GM21723 (cell line): ENCODE data around the gene CDKN1A.

Source experiments
- ATAC-seq: cut with Tn5 transposase; IDR thresholded peaks from one replicate; pipeline ENCODE4 v1.9.1; 2021; ENCODE audit warnings: mild to moderate bottlenecking, moderate library complexity; ENCODE audit not compliant: unreplicated experiment

CDKN1A gene

GRCh38 chr6:36677059-36677749, 1.3 kb upstream of the CDKN1A start:
- no peak for ATAC-seq

- ATAC-seq: no peak
Observed at GRCh38 chr6:36677753-36678487, 594 bp upstream of the CDKN1A start.

- ATAC-seq: no peak
Observed at GRCh38 chr6:36679043-36679833, 724 bp downstream of the CDKN1A start.

- ATAC-seq: peak; percentile 29
Observed at GRCh38 chr6:36682328-36683144, 4.0 kb downstream of the CDKN1A start.

- ATAC-seq: no peak
Observed at GRCh38 chr6:36683145-36683655, 4.7 kb downstream of the CDKN1A start.

GRCh38 chr6:36683656-36684446, 5.3 kb downstream of the CDKN1A start:
- no peak for ATAC-seq

GRCh38 chr6:36684447-36684812, 5.9 kb downstream of the CDKN1A start:
- no peak for ATAC-seq

GRCh38 chr6:36685166-36685924, 6.8 kb downstream of the CDKN1A start:
- ATAC-seq: no peak

- ATAC-seq: no peak
Observed at GRCh38 chr6:36685926-36686667, 7.6 kb downstream of the CDKN1A start.

- no peak for ATAC-seq
Observed at GRCh38 chr6:36686668-36687513, 8.4 kb downstream of the CDKN1A start.

- ATAC-seq: no peak
Observed at GRCh38 chr6:36688063-36688738, 9.7 kb downstream of the CDKN1A start.

- no peak for ATAC-seq
Observed at GRCh38 chr6:36688739-36689075, 10.2 kb downstream of the CDKN1A start.

- no peak for ATAC-seq
Observed at GRCh38 chr6:36691011-36691410, 12.5 kb downstream of the CDKN1A start.

GRCh38 chr6:36691612-36692011, 13.1 kb downstream of the CDKN1A start:
- ATAC-seq: no peak

- ATAC-seq: peak; percentile 62
Observed at GRCh38 chr6:36692220-36692619, 13.7 kb downstream of the CDKN1A start.

- no peak for ATAC-seq
Observed at GRCh38 chr6:36692861-36693702, 14.6 kb downstream of the CDKN1A start.
